HG03196 (cell line): ENCODE results near the gene CDNF.

Experiments
- ATAC-seq: cut with Tn5 transposase; IDR thresholded peaks from one replicate; pipeline ENCODE4 v1.9.1; 2021; ENCODE audit not compliant: unreplicated experiment

The CDNF gene

GRCh38 chr10:14800397-14800796, 37.4 kb downstream of the CDNF start:
- no peak for ATAC-seq

- ATAC-seq = no peak
Observed at GRCh38 chr10:14798636-14799035, 39.2 kb downstream of the CDNF start.

- no peak for ATAC-seq
Observed at GRCh38 chr10:14787938-14788337, 49.9 kb downstream of the CDNF start.

- no peak for ATAC-seq
Observed at GRCh38 chr10:14784459-14785055, 53.3 kb downstream of the CDNF start.

GRCh38 chr10:14782691-14783363, 55.0 kb downstream of the CDNF start:
- no peak for ATAC-seq

GRCh38 chr10:14781763-14782162, 56.1 kb downstream of the CDNF start:
- no peak for ATAC-seq

- ATAC-seq = no peak
Observed at GRCh38 chr10:14779001-14779651, 58.7 kb downstream of the CDNF start.

GRCh38 chr10:14776546-14776945, 61.3 kb downstream of the CDNF start:
- ATAC-seq = no peak

- ATAC-seq = no peak
Observed at GRCh38 chr10:14775656-14776055, 62.2 kb downstream of the CDNF start.

GRCh38 chr10:14774797-14775196, 63.0 kb downstream of the CDNF start, which contains the start of gene FAM107B:
Gene FAM107B (minus strand): TSS chr10:14774897. CDS start chr10:14774663, 234 bp downstream.
- no peak for ATAC-seq

- no peak for ATAC-seq
Observed at GRCh38 chr10:14774214-14774580, 63.6 kb downstream of the CDNF start.

GRCh38 chr10:14773551-14774213, 64.2 kb downstream of the CDNF start:
- ATAC-seq = no peak

GRCh38 chr10:14772399-14772798, 65.4 kb downstream of the CDNF start:
- ATAC-seq = no peak

GRCh38 chr10:14770927-14771326, 66.9 kb downstream of the CDNF start:
- ATAC-seq = no peak
